Measurements from ENCODE around the gene R3HDM1. TPM values are rescaled to one million over a fixed set of nuclear protein-coding genes. Genes with fewer than 3 reads are reported as not detected.

R3HDM1 gene
- total RNA-seq, 1 donor from 2014 or later: 17.8 TPM

DNA sequence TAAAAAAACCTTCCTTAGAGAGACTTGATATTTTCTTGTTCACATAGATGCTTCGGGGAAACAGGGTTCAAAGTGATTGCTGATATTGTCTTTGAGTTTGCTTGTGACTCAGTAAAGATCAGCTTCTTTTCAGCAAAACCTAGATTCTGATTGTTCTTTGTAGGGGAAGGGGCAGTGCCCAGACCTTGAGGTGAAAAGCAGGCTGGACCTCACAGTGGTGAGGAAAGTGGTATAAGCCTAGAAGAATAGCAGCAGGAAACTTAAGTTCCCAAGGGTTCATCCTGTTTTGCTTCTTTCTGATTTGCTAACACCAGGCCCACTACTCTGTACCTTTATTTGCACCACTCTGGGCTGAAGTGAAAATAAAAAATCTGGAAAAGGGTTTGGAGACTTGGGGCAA is 231.2 kb downstream of the R3HDM1 start:
- H3K27me3 ChIP-seq (ENCODE audit: low read depth): no peaks in the 10 kb centered on the region
- H3K27ac ChIP-seq (replicated peaks): no peak overlapping the region
- no peak for DNase-seq
- H3K9me3 ChIP-seq (replicated peaks): peaks cover 5% of the 10 kb centered on the region
- TF ChIP-seq, protein P1, sequence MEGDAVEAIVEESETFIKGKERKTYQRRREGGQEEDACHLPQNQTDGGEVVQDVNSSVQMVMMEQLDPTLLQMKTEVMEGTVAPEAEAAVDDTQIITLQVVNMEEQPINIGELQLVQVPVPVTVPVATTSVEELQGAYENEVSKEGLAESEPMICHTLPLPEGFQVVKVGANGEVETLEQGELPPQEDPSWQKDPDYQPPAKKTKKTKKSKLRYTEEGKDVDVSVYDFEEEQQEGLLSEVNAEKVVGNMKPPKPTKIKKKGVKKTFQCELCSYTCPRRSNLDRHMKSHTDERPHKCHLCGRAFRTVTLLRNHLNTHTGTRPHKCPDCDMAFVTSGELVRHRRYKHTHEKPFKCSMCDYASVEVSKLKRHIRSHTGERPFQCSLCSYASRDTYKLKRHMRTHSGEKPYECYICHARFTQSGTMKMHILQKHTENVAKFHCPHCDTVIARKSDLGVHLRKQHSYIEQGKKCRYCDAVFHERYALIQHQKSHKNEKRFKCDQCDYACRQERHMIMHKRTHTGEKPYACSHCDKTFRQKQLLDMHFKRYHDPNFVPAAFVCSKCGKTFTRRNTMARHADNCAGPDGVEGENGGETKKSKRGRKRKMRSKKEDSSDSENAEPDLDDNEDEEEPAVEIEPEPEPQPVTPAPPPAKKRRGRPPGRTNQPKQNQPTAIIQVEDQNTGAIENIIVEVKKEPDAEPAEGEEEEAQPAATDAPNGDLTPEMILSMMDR (IDR thresholded peaks at IDR 0.05; ENCODE audit: borderline replicate concordance): no peak
- H3K36me3 ChIP-seq: peaks cover 99% of the 10 kb centered on the region
- H3K4me1 ChIP-seq: no peaks in the 10 kb centered on the region
- no peak overlapping the region for H3K4me3 ChIP-seq
- intact Hi-C loops (cut with micrococcal nuclease): no loop called here

DNA sequence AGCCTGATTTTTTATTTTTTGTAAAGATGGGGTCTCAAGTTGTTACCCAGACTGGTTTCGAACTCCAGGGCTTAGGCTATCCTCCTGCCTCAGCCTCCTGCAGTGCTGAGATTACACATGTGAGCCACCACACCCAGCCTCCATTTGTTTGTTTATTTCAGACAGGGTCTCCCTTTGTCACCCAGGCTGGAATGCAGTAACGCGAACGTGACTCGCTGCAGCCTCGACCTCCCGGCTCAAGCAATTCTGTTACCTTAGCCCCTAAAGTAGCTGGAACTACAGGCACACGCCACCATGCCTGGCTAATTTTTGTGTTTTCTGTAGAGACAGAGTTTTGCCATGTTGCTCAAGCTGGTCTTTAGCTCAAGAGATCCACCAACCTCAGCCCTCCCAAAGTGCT is 237.6 kb downstream of the R3HDM1 start:
- intact Hi-C loops (cut with micrococcal nuclease): no loop called here
- Histone ChIP-seq H3K9me3 (replicated peaks) (no peaks in the 10 kb centered on the region), H3K4me3 (no peak overlapping the region), H3K36me3 (peaks cover 97% of the 10 kb centered on the region), H3K4me1 (no peaks in the 10 kb centered on the region), H3K27me3 (ENCODE audit: low read depth) (no peaks in the 10 kb centered on the region), H3K27ac (replicated peaks) (no peak overlapping the region)
- DNase-seq: no peak
- TF ChIP-seq, protein P1 (IDR thresholded peaks at IDR 0.05; ENCODE audit: borderline replicate concordance): no peak

DNA sequence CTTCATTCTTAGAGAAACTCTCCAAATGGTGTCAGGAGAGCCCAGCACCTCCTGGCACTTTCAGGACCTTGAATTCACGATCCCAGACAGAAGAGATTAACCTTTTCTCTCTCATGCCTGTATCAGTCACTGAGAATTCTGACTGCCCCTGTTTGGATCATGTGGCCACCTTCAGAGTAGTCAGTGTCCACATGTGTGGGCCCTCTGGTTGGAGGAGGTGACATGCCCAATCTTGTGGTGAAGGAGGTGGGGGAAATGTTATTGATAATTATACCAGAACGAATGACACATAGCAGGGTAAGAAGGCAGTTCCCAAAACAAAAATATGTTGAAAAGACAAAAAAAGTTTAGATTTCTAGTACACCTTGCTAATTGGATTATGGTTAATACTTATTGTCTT is 242.0 kb downstream of the R3HDM1 start:
- Histone ChIP-seq H3K9me3 (replicated peaks) (no peaks in the 10 kb centered on the region), H3K27me3 (ENCODE audit: low read depth) (no peaks in the 10 kb centered on the region), H3K27ac (replicated peaks) (no peak overlapping the region), H3K4me1 (peaks cover 6% of the 10 kb centered on the region), H3K36me3 (peaks cover 94% of the 10 kb centered on the region), H3K4me3 (no peak overlapping the region)
- intact Hi-C loops (cut with micrococcal nuclease): no loop called here
- TF ChIP-seq, protein P1 (IDR thresholded peaks at IDR 0.05; ENCODE audit: borderline replicate concordance): no peak
- no peak for DNase-seq

DNA sequence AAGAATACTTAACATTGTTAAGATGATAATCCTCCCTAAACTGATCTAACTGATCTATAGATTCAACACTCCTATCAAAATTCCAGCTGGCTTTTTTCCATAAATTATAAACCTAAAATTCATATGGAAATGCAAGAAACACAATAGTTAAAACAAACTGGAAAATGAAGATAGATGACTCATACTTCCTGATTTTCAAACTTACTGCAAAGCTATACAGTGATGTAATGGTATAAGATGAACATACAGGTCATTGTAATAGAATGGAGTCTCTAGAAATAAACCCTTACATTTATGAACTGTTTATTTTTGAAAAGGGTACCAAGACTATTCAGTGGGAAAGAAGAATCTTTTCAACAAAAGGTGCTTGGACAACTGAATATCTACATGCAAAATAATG is 242.6 kb downstream of the R3HDM1 start:
- Histone ChIP-seq H3K36me3 (peaks cover 94% of the 10 kb centered on the region), H3K9me3 (replicated peaks) (no peaks in the 10 kb centered on the region), H3K27ac (replicated peaks) (no peak overlapping the region), H3K4me1 (peaks cover 6% of the 10 kb centered on the region), H3K4me3 (no peak overlapping the region), H3K27me3 (ENCODE audit: low read depth) (no peaks in the 10 kb centered on the region)
- intact Hi-C loops (cut with micrococcal nuclease): no loop called here
- DNase-seq: no peak
- TF ChIP-seq, protein P1 (IDR thresholded peaks at IDR 0.05; ENCODE audit: borderline replicate concordance): no peak

Small RNAs within 50 kb of the gene (microRNA-seq; reads per million reads assigned to microRNA genes)
- 72.1 reads per million, percentile 53 among the genes with 10 or more reads in this experiment for gene MIR128-1

Other genes with a start within 250 kb of the R3HDM1 start
- gene ZRANB3, start 266 bp upstream of the R3HDM1 start, total RNA-seq: 1.4 TPM
- 58.1 TPM for gene UBXN4, start 210.4 kb downstream of the R3HDM1 start, total RNA-seq

Measured in left ventricle myocardium inferior (tissue), 1 donor.